ENCODE results near the gene CCDC120. TPM values are rescaled to one million over a fixed set of nuclear protein-coding genes. Genes with fewer than 3 reads are reported as not detected.

The CCDC120 gene
- total RNA-seq, 1 donor from 2014 or later, result 1.7 TPM

DNA sequence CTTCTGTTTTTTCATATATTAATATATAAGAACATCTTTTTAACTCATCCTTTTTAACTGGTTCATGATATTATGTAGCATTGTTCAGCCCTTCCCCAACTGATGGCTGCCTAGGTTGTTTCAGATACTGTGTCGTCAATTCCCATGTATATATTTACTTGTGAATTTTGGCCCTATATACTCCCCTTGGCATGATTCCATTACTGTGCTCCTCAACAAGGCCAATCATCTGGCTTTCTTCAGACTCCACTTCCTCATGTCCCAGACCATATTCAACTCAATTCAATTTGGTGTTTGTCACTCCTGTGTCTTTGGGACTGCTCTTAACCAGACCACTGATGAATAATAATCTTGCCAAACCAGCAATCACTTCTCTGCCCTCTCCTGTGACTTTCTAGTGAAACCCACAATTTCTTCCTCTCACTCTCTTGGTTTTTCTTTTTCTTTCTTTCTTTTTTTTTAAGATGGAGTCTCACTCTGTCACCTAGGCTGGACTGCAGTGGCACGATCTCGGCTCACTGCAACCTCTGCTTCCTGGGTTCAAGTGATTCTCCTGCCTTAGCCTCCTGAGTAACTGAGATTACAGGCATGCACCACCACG is 23.6 kb downstream of the CCDC120 start:
- intact Hi-C loops (cut with micrococcal nuclease), result no loop called here
- DNase-seq (no peak), ATAC-seq (no peak)

DNA sequence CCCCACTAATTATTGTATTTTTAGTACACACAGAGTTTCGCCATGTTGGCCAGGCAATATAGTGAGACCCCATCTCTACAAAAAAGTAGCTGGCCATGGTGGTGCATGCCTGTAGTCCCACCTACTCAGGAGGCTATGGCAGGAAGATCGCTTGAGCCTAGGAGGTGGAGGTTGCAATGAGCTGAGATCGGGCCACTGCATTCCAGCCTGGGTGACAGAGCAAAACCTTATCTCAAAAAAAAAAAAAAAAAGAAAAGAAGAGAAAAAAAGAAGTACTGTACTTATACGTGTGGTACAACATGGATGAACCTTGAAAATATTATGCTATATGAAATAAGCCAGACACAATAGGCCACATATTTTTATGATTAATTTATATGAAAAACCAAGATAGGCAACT is 30.8 kb downstream of the CCDC120 start:
- intact Hi-C loops (cut with micrococcal nuclease), result no loop called here
- DNase-seq (no peak), ATAC-seq (no peak)

DNA sequence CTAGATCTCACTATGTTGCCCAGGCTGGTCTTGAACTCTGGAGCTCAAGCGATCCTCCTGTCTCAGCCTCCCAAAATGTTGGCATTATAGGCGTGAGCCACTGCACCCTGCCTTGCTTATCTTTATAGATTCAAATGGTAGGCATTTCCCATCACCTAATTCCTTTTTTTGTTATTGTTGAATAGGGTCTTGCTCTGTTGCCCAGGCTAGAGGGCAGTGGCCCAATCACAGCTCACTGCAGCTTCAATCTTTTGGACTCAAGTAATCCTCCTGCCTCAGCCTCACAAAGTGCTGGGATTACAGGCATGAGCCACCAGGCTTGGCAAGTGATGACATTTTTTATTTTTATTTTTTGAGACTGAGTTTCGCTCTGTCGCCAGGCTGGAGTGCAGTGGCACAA is 37.6 kb downstream of the CCDC120 start:
- DNase-seq (no peak), ATAC-seq (no peak)
- intact Hi-C loops (cut with micrococcal nuclease), result no loop called here

DNA sequence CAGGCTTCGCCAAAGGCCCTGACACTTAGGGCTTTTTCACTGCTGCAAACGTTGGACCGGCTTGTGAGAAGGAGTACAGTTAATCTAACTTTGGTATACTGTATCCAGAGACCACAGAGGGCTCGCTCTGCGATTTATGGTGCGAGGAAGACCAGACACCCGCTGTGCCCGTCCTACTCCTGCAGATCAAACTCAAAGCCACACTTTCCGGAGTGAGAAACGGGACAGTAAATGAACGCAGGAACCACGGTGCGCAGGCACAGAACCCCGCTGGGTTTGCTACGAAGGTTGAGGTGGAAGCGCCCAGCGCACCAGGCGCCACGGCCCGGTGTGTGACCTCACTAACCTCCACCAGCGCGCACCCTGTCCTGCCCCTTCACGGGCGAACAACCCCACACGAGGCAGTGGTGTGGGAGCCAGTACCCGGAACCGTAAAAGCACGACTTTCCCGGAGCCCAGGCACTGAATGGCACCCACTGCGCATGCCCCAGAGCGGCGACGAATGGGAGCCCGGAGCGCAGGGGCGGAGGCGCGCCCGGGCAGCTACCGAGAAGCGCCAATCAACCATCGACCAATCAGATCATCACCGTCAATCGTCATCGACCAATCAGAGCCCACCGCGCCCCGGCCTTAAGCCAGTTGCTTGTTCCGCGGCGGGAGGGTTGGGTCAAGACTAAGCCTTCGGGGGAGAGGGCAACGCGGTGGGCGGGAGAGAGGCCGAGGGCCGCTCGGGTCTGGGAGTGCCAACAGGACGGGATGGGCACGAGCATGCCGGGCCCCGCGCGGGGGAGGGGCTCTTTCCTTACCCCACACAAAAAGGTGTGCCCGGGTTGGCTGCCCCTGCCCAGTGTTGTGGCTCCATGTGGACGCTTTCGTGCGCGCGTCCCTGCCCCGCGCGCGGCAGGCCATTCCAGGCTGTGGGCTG is 42.2 kb downstream of the CCDC120 start:
- intact Hi-C loops (cut with micrococcal nuclease), result no loop called here
- DNase-seq (peak; percentile 93), ATAC-seq (peak; percentile 99)

DNA sequence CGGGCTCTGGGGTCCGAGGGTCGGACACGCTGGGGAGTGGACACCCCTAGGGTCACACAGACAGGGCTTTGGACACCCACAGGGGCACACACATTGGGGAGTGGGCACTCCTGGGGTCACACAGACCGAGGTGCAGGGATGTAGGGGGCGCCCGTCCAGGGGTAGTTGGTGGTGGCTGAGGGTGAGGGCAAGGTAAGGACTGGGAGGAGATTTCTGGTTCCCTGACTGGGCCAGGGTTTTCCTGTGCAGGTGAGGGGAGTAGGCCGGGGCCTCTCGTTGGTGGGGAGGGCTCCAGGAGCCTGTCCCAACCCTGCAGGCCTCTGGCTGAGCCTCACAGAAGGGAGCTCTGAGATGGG is 42.8 kb downstream of the CCDC120 start:
- intact Hi-C loops (cut with micrococcal nuclease), result no loop called here
- ATAC-seq, result no peak

DNA sequence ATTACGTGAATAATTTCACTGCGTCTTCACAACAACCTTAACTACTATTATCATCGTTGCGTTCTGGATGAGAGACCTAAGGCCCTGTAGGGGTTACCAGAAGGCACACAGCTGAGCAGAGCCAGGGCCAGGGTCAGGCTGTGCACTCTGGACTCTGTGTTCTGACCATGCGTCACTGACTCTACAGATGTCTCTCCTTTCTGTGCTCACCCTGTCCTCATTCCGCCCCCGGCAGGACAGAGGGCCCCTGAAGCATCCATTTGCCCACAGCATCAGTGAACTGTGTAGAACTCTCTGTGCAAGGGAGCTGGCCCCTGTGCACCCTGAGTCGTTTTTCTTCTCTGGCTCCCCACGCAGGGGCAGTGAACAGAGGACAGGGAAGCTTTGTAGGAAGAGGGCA is 43.4 kb downstream of the CCDC120 start:
- ATAC-seq (no peak), DNase-seq (no peak)
- intact Hi-C loops (cut with micrococcal nuclease), result no loop called here

More for the DNA sequence above, 42.8 kb downstream of the CCDC120 start:
- no peak for DNase-seq

DNA sequence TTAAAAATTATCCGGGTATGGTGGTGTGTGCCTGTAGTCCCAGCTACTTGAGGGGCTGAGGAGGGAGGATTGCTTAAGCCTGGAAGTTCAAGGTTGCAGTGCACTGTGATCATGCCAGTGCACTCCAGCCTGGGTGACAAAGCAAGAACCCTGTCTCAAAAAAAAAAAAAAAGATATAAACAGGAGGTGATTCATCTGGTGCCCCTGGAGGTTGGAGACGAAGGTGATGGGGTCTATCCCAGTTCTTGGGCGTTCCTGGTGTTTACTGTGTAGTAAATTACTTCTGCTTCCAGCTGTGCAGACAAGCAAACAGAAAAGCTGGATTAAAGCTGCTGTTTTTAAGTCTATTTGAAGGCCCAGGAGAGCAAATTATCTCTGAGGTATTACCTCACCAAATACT is 44.8 kb downstream of the CCDC120 start:
- no peak for DNase-seq
- ATAC-seq, result no peak
- intact Hi-C loops (cut with micrococcal nuclease), result no loop called here

DNA sequence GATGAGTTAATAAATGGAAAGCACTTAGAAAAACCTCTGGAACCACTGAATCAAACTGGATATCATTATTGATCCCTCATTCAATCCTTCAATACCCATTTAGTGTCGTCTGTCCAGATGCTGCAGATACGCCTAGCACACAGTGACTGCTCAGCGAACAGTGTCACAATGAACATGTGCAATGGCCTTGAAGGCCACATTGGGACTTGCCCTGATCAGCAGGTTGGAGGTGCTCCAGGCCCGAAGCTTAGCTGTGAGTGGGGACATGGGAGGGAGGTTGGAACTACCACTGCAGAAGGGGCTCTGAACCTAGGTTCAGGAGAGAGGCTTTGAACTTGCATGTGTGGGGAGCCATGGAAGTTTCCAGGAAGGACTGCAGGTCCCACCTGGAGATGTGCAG is 47.5 kb downstream of the CCDC120 start:
- ATAC-seq, result no peak
- intact Hi-C loops (cut with micrococcal nuclease), result no loop called here

DNA sequence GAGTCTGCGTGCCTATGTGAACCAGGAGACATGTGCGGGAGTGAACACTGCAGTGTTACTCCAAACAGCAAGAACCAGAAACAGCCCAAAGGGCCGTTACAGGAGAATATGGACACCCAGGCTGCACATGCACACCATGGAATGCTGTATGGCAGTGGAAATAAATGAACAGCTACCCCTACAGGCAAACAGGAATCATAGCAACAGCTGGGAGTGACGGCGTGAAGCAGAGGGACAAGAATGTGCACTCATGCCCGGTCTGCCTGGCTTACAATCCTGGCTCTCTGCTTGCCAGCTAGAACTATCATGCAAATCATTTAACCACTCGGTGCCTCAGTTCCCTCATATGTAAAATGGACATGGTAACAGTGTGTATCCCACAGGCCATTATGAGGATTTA is 48.1 kb downstream of the CCDC120 start:
- DNase-seq (no peak), ATAC-seq (peak; percentile 83)
- intact Hi-C loops (cut with micrococcal nuclease), result no loop called here

More for the DNA sequence above, 47.5 kb downstream of the CCDC120 start:
- DNase-seq, result no peak

DNA sequence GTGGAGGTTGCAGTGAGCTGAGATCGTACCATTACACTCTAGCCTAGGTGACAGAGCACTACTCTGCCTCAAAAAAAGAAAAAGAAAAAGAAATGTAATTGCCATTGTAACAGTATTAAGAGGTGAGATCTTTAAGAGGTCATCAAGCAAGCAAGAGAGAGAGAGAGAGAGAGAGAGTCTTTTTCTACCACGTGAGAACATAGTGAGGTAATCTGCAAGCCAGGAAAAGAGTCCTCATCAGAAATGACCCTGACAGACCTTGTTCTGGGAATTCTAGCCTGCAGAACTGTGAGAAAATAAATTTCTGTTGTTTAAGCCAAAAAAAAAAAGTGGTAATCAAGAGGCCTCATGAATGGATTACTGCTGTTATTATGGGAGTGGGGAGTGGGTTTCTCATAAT is 49.8 kb downstream of the CCDC120 start:
- intact Hi-C loops (cut with micrococcal nuclease), result no loop called here
- ATAC-seq (peak; percentile 26), DNase-seq (no peak)

DNA sequence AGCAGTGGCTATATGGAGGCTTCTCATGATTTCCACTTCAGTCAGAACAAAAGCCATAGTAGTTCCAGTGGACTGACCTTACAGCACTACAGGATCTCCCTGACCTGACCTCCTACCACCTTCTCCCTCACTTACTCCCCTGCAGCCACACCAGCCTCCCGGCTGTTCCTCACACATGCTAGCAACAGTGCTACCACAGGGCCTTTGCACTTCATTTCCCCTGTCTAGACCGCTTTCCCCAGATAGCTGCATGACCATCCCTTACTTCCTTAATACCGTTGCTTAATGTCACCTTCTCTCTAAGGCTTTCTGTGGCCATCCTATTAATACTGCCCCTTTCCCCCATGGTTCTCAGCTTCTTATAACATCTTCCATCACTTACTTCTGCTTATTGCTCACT is 51.6 kb downstream of the CCDC120 start:
- no peak for DNase-seq
- intact Hi-C loops (cut with micrococcal nuclease), result no loop called here

DNA sequence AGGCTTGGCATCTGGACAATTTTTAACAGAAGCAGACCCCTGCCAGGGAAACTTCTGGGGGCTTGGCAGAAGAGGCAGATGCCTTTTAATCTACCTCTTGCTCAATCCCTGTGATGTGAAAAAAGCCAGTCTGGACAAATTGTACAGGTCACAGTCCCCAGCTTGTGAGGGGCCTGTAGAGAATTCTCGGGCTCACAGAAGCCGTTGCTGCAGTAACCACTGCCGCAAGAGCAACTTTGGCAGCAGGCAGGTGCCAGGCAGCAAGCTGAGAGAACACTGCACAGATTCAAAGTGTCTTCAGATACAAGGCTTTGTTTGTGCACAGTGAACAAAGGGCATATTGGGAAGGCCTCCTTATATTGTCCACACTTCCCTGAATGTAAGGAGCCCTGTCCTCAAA is 53.0 kb downstream of the CCDC120 start:
- DNase-seq (no peak), ATAC-seq (no peak)
- intact Hi-C loops (cut with micrococcal nuclease), result no loop called here

More for the DNA sequence above, 51.6 kb downstream of the CCDC120 start:
- no peak for ATAC-seq

DNA sequence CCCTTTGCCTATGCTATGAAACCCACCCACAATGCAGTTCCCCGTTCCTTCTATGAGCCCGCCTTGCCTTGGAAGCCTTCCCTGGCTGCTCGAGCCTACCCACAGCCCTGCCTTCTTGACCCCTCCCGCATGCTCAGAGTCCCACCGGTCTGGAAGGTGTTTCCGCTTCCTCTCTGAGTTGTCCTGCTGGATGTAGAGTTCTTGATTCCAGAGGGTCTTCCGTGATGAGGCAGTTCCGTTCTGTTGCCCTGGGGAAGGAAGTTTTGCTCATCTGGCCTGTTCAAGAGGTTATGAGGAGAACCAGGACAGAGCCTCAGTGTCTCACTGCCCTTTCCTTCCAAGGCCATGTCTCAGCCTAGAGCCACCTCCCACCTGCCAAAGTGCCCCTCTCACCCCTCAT is 57.3 kb downstream of the CCDC120 start:
- intact Hi-C loops (cut with micrococcal nuclease), result no loop called here
- ATAC-seq, result no peak
- no peak for DNase-seq

DNA sequence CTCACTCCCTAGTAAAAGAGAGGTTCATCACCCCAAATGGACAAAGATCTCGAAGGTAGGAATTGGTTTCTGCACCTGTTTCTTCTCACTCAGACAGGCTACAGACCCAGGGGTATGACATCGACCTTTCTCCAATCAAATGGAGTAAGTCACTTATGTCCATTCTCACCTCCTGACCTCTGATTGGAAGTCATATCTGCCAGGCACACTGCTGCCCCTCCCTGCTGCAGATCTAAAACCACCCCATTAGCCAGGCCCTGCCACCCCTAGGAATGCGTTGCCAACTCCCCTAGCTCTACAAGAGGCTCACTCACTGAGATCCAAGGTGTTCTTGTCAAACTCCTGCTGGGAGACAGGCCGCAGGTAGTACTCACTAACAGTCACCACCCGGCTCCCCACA is 57.9 kb downstream of the CCDC120 start:
- intact Hi-C loops (cut with micrococcal nuclease), result no loop called here
- DNase-seq (no peak), ATAC-seq (no peak)

DNA sequence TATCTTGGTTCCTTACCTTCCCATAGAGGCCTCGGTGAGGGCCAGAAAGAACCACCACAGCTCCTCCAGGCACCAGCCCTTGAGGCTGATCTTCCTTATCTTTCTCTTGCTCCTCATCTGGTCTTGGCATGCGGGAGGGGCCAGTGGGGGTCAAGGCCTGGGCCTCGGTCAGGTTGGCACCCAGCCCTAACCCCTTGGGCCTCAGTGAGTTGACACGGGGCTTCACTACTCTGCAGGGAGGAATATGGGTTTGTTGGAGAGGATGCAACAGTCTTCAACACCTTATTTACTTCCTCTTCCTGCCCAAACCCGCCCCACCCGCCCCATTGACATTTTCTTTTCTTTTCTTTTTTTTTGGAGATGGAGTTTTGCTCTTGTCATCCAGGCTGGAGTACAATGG is 58.8 kb downstream of the CCDC120 start:
- DNase-seq, result no peak
- no peak for ATAC-seq
- intact Hi-C loops (cut with micrococcal nuclease), result no loop called here

Other genes with a start within 250 kb of the CCDC120 start
- gene ERAS, start 232.5 kb upstream of the CCDC120 start, total RNA-seq, result not detected
- gene PCSK1N, start 223.4 kb upstream of the CCDC120 start, total RNA-seq, result 0.32 TPM
- 77.9 TPM for gene TIMM17B, start 161.2 kb upstream of the CCDC120 start, total RNA-seq
- 64.5 TPM for gene PQBP1, start 161.1 kb upstream of the CCDC120 start, total RNA-seq
- gene SLC35A2, start 147.4 kb upstream of the CCDC120 start, total RNA-seq, result 15.7 TPM
- gene PIM2, start 140.0 kb upstream of the CCDC120 start, total RNA-seq, result 3.9 TPM
- 18.9 TPM for gene OTUD5, start 101.4 kb upstream of the CCDC120 start, total RNA-seq
- 0.47 TPM for gene KCND1, start 87.2 kb upstream of the CCDC120 start, total RNA-seq
- gene GRIPAP1, start 56.7 kb upstream of the CCDC120 start, total RNA-seq, result 18.1 TPM
- gene TFE3, start 15.6 kb upstream of the CCDC120 start, total RNA-seq, result 18.5 TPM
- gene PRAF2, start 15.0 kb downstream of the CCDC120 start, total RNA-seq, result 6.3 TPM
- 65.4 TPM for gene WDR45, start 20.9 kb downstream of the CCDC120 start, total RNA-seq
- 18.9 TPM for gene GPKOW, start 64.7 kb downstream of the CCDC120 start, total RNA-seq
- 3.8 TPM for gene MAGIX, start 103.8 kb downstream of the CCDC120 start, total RNA-seq
- gene PLP2, start 112.9 kb downstream of the CCDC120 start, total RNA-seq, result 62.3 TPM
- gene PRICKLE3, start 127.4 kb downstream of the CCDC120 start, total RNA-seq, result 12.7 TPM
- 1.5 TPM for gene SYP, start 141.2 kb downstream of the CCDC120 start, total RNA-seq
- 0.47 TPM for gene CACNA1F, start 174.3 kb downstream of the CCDC120 start, total RNA-seq
- gene CCDC22, start 176.5 kb downstream of the CCDC120 start, total RNA-seq, result 12.3 TPM
- not detected for gene FOXP3, start 205.7 kb downstream of the CCDC120 start, total RNA-seq
- 22.1 TPM for gene PPP1R3F, start 210.8 kb downstream of the CCDC120 start, total RNA-seq
- not detected for gene GAGE10, start 244.6 kb downstream of the CCDC120 start, total RNA-seq